ENCODE measurements around the gene TRMT44. TPM values are rescaled to one million over a fixed set of nuclear protein-coding genes. Genes with fewer than 3 reads are reported as not detected.
"Not testable (repeated sequence)": the region's sequence is repeated elsewhere in the genome, so short reads cannot be mapped to it uniquely, and the experiment has no call there.

TRMT44 gene
- 8.7 and 14.5 TPM in 2 replicates for total RNA-seq

- DNase-seq (ENCODE audit: low read depth): peak; percentile 91
These were observed at the start of gene TRMT44, which contains the start of gene ACOX3 for GRCh38 chr4:8440492-8441311. TRMT44 (plus strand) TSS chr4:8440777; CDS start chr4:8440823, 46 bp downstream. ACOX3 (minus strand) TSS chr4:8440723; CDS start chr4:8416521, 24,202 bp downstream.

GRCh38 chr4:8391071-8391470 is 49.5 kb upstream of the TRMT44 start:
- no peak for DNase-seq (ENCODE audit: low read depth)

GRCh38 chr4:8391972-8392371 is 48.6 kb upstream of the TRMT44 start:
- DNase-seq (ENCODE audit: low read depth): peak; percentile 56

- DNase-seq (ENCODE audit: low read depth): no peak
These were observed 47.9 kb upstream of the TRMT44 start for GRCh38 chr4:8392591-8393190.

- peak; percentile 99 for DNase-seq (ENCODE audit: low read depth)
These were observed 47.0 kb upstream of the TRMT44 start for GRCh38 chr4:8393593-8394038.

GRCh38 chr4:8394061-8394519 is 46.5 kb upstream of the TRMT44 start:
- peak; percentile 77 for DNase-seq (ENCODE audit: low read depth)

- DNase-seq (ENCODE audit: low read depth): no peak
These were observed 45.8 kb upstream of the TRMT44 start for GRCh38 chr4:8394806-8395205.

- DNase-seq (ENCODE audit: low read depth): no peak
These were observed 44.9 kb upstream of the TRMT44 start for GRCh38 chr4:8395504-8396296.

- no peak for DNase-seq (ENCODE audit: low read depth)
These were observed 43.7 kb upstream of the TRMT44 start for GRCh38 chr4:8396762-8397406.

- DNase-seq (ENCODE audit: low read depth): no peak
These were observed 42.2 kb upstream of the TRMT44 start for GRCh38 chr4:8398347-8398746.

GRCh38 chr4:8399298-8399697 is 41.3 kb upstream of the TRMT44 start:
- DNase-seq (ENCODE audit: low read depth): no peak

- no peak for DNase-seq (ENCODE audit: low read depth)
These were observed 39.8 kb upstream of the TRMT44 start for GRCh38 chr4:8400632-8401325.

GRCh38 chr4:8401665-8402064 is 38.9 kb upstream of the TRMT44 start:
- DNase-seq (ENCODE audit: low read depth): no peak

GRCh38 chr4:8402181-8402597 is 38.4 kb upstream of the TRMT44 start:
- DNase-seq (ENCODE audit: low read depth): no peak

GRCh38 chr4:8402640-8403039 is 37.9 kb upstream of the TRMT44 start:
- no peak for DNase-seq (ENCODE audit: low read depth)

- DNase-seq (ENCODE audit: low read depth): peak; percentile 40
These were observed 37.3 kb upstream of the TRMT44 start for GRCh38 chr4:8403173-8403753.

- no peak for DNase-seq (ENCODE audit: low read depth)
These were observed 36.6 kb upstream of the TRMT44 start for GRCh38 chr4:8403976-8404375.

GRCh38 chr4:8404791-8405515 is 35.6 kb upstream of the TRMT44 start:
- DNase-seq (ENCODE audit: low read depth): no peak

- DNase-seq (ENCODE audit: low read depth): no peak
These were observed 35.1 kb upstream of the TRMT44 start for GRCh38 chr4:8405516-8405875.

- not testable (repeated sequence) for DNase-seq (ENCODE audit: low read depth)
These were observed 33.7 kb upstream of the TRMT44 start for GRCh38 chr4:8406887-8407286.
